ENCODE results near the gene CDK17.

CDK17 gene

GRCh38 chr12:96441816-96442215 lies 41.6 kb upstream of the CDK17 start:
- Histone ChIP-seq H3K4me3 (ENCODE audit: insufficient read depth, low read length, poor library complexity, severe bottlenecking) (no peak overlapping the region), H3K36me3 (ENCODE audit: low read length) (no peaks in the 10 kb centered on the region), H3K9me2 (replicated peaks; ENCODE audit: insufficient read depth, low read length) (no peaks in the 10 kb centered on the region), H3K4me2 (ENCODE audit: low read depth, low read length, poor library complexity, severe bottlenecking) (no peak overlapping the region), H3K79me2 (ENCODE audit: insufficient read depth, low read length) (no peaks in the 10 kb centered on the region), H3K27me3 (ENCODE audit: low read length) (no peaks in the 10 kb centered on the region), H3K27ac (ENCODE audit: low read depth, low read length) (no peak overlapping the region), H2AFZ (ENCODE audit: low read depth, low read length, severe bottlenecking) (no peak overlapping the region), H3K9me3 (ENCODE audit: insufficient read depth, low read length) (no peaks in the 10 kb centered on the region), H3F3A (ENCODE audit: insufficient read depth) (no peaks in the 10 kb centered on the region), H3K9ac (ENCODE audit: low read length) (no peak overlapping the region), H4K20me1 (ENCODE audit: low read depth, low read length) (no peaks in the 10 kb centered on the region)
- TF ChIP-seq CTCF (IDR thresholded peaks at IDR 0.05; ENCODE audit: insufficient read depth, low read length, poor library complexity, severe bottlenecking): no peak
- TF ChIP-seq EZH2phosphoT487 (conservative IDR thresholded peaks at IDR 0.05; ENCODE audit: low read length): no peak

- TF ChIP-seq EZH2phosphoT487 (conservative IDR thresholded peaks at IDR 0.05; ENCODE audit: low read length): no peak
- TF ChIP-seq CTCF (IDR thresholded peaks at IDR 0.05; ENCODE audit: insufficient read depth, low read length, poor library complexity, severe bottlenecking): no peak
- H3K9ac ChIP-seq (ENCODE audit: low read length): no peak overlapping the region
- H3K27me3 ChIP-seq (ENCODE audit: low read length): no peaks in the 10 kb centered on the region
- H2AFZ ChIP-seq (ENCODE audit: low read depth, low read length, severe bottlenecking): no peak overlapping the region
- H3F3A ChIP-seq (ENCODE audit: insufficient read depth): no peaks in the 10 kb centered on the region
- no peaks in the 10 kb centered on the region for H4K20me1 ChIP-seq (ENCODE audit: low read depth, low read length)
- H3K9me3 ChIP-seq (ENCODE audit: insufficient read depth, low read length): no peaks in the 10 kb centered on the region
- no peak overlapping the region for H3K4me2 ChIP-seq (ENCODE audit: low read depth, low read length, poor library complexity, severe bottlenecking)
- no peaks in the 10 kb centered on the region for H3K79me2 ChIP-seq (ENCODE audit: insufficient read depth, low read length)
- no peaks in the 10 kb centered on the region for H3K9me2 ChIP-seq (replicated peaks; ENCODE audit: insufficient read depth, low read length)
- H3K36me3 ChIP-seq (ENCODE audit: low read length): no peaks in the 10 kb centered on the region
- H3K4me3 ChIP-seq (ENCODE audit: insufficient read depth, low read length, poor library complexity, severe bottlenecking): no peak overlapping the region
- no peak overlapping the region for H3K27ac ChIP-seq (ENCODE audit: low read depth, low read length)
Observed at GRCh38 chr12:96438330-96438729, 38.1 kb upstream of the CDK17 start.

DNA sequence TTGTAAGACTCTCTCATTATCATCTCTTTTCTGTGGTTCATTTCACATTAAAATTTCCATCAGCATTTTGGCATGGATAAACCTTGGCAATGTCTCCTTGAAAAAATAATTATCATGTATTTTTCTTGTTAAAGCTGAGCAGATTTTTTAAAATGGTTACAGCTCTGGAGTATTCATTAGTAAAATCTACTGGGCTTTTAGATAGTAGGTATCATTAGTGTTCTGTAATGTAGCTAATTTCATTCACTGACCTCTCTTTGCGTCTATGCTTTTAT lies 36.9 kb upstream of the CDK17 start:
- Histone ChIP-seq H3K4me3 (ENCODE audit: insufficient read depth, low read length, poor library complexity, severe bottlenecking) (no peak overlapping the region), H3F3A (ENCODE audit: insufficient read depth) (no peaks in the 10 kb centered on the region), H3K27me3 (ENCODE audit: low read length) (no peaks in the 10 kb centered on the region), H3K4me2 (ENCODE audit: low read depth, low read length, poor library complexity, severe bottlenecking) (no peak overlapping the region), H3K9ac (ENCODE audit: low read length) (no peak overlapping the region), H3K79me2 (ENCODE audit: insufficient read depth, low read length) (no peaks in the 10 kb centered on the region), H3K9me2 (replicated peaks; ENCODE audit: insufficient read depth, low read length) (no peaks in the 10 kb centered on the region), H3K36me3 (ENCODE audit: low read length) (no peaks in the 10 kb centered on the region), H3K9me3 (ENCODE audit: insufficient read depth, low read length) (no peaks in the 10 kb centered on the region), H4K20me1 (ENCODE audit: low read depth, low read length) (no peaks in the 10 kb centered on the region), H3K27ac (ENCODE audit: low read depth, low read length) (no peak overlapping the region), H2AFZ (ENCODE audit: low read depth, low read length, severe bottlenecking) (no peak overlapping the region)
- TF ChIP-seq CTCF (IDR thresholded peaks at IDR 0.05; ENCODE audit: insufficient read depth, low read length, poor library complexity, severe bottlenecking) (no peak), EZH2phosphoT487 (conservative IDR thresholded peaks at IDR 0.05; ENCODE audit: low read length) (no peak)
